Mesenchymal stem cell (in vitro differentiated cells and primary cell): ENCODE measurements around the gene MARS1.

ENCODE experiments used
- DNase-seq: peaks from one replicate; pipeline ENCODE4 v3.0.0-alpha.2; 2013
- H2AFZ ChIP-seq: one replicate; pipeline ENCODE4 v1.6.1; 2013; ENCODE audit warnings: low read depth, mild to moderate bottlenecking, control low read depth, inconsistent platforms, low read length, moderate library complexity
- H2AK5ac ChIP-seq: 2 replicates; pipeline ENCODE4 v1.6.1; 2013; ENCODE audit warnings: low read length, moderate library complexity, mild to moderate bottlenecking, inconsistent platforms; ENCODE audit not compliant: severe bottlenecking
- H2BK120ac ChIP-seq: one replicate; pipeline ENCODE4 v1.6.1; 2013; ENCODE audit warnings: low read depth, mild to moderate bottlenecking, inconsistent platforms, low read length, moderate library complexity
- H2BK12ac ChIP-seq, 2 experiments: one replicate each; pipeline ENCODE4 v1.6.1; 2013; ENCODE audit warnings: inconsistent platforms in 2 of 2, low read length in 2 of 2, mild to moderate bottlenecking in 2 of 2, moderate library complexity in 2 of 2, control low read depth in 1 of 2
- H2BK15ac ChIP-seq: one replicate; pipeline ENCODE4 v1.6.1; 2013; ENCODE audit warnings: mild to moderate bottlenecking, low read depth, inconsistent platforms; ENCODE audit not compliant: poor library complexity, severe bottlenecking
- H2BK5ac ChIP-seq: 2 replicates; pipeline ENCODE4 v1.6.1; 2013; ENCODE audit warnings: low read depth, mild to moderate bottlenecking, low read length, control low read depth, inconsistent platforms; ENCODE audit not compliant: poor library complexity, severe bottlenecking
- H3K14ac ChIP-seq, 2 experiments: one replicate each; pipeline ENCODE4 v1.6.1; 2013; ENCODE audit warnings: inconsistent platforms in 2 of 2, low read length in 2 of 2, control low read depth in 1 of 2, mild to moderate bottlenecking in 1 of 2, moderate library complexity in 1 of 2
- H3K18ac ChIP-seq, 2 experiments: one replicate each; pipeline ENCODE4 v1.6.1; 2013; ENCODE audit warnings: inconsistent platforms in 2 of 2, low read length in 2 of 2, control low read depth in 1 of 2, low read depth in 1 of 2, mild to moderate bottlenecking in 1 of 2
- H3K23ac ChIP-seq, 2 experiments: one replicate each; pipeline ENCODE4 v1.6.1; 2013; ENCODE audit warnings: inconsistent platforms in 2 of 2, low read length in 2 of 2, mild to moderate bottlenecking in 2 of 2, moderate library complexity in 2 of 2, control low read depth in 1 of 2
- H3K27ac ChIP-seq: 2 replicates; pipeline ENCODE4 v1.5.1; 2013; ENCODE audit warnings: mild to moderate bottlenecking, moderate library complexity, low read length, control low read depth, inconsistent platforms; ENCODE audit not compliant: poor library complexity, severe bottlenecking
- H3K27me3 ChIP-seq, 2 experiments: 2 replicates each; pipeline versions ENCODE4 v1.6.1 to v1.7.0; 2013; ENCODE audit warnings: low read length in 2 of 2, mild to moderate bottlenecking in 2 of 2, moderate library complexity in 2 of 2, control low read depth in 1 of 2, inconsistent platforms in 1 of 2; ENCODE audit not compliant: control insufficient read depth in 1 of 2, insufficient read depth in 1 of 2
- H3K36me3 ChIP-seq, 2 experiments: 2 replicates each; pipeline versions ENCODE4 v1.6.1 to v1.7.0; 2013; ENCODE audit warnings: low read length in 2 of 2, control low read depth in 1 of 2, inconsistent platforms in 1 of 2, low read depth in 1 of 2, mild to moderate bottlenecking in 1 of 2; ENCODE audit not compliant: insufficient read depth in 2 of 2, control insufficient read depth in 1 of 2
- H3K4ac ChIP-seq, 2 experiments: one replicate each; pipeline ENCODE4 v1.6.1; 2013; ENCODE audit warnings: inconsistent platforms in 2 of 2, low read length in 2 of 2, mild to moderate bottlenecking in 2 of 2, moderate library complexity in 2 of 2, control low read depth in 1 of 2, low read depth in 1 of 2
- H3K4me1 ChIP-seq: 2 replicates; pipeline ENCODE4 v1.6.1; 2013; ENCODE audit warnings: low read depth, low read length, control low read depth; ENCODE audit not compliant: control insufficient read depth, insufficient read depth
- H3K4me2 ChIP-seq: 2 replicates; pipeline ENCODE4 v1.6.1; 2013; ENCODE audit warnings: low read length, mild to moderate bottlenecking, inconsistent platforms; ENCODE audit not compliant: poor library complexity, severe bottlenecking
- H3K4me3 ChIP-seq, 2 experiments: 2 replicates each; pipeline versions ENCODE4 v1.5.1 to v1.7.0; 2013; ENCODE audit warnings: low read length in 2 of 2, mild to moderate bottlenecking in 2 of 2, control low read depth in 1 of 2, low read depth in 1 of 2; ENCODE audit not compliant: insufficient read depth in 1 of 2
- H3K79me1 ChIP-seq: replicated peaks from 2 replicates; pipeline ENCODE4 v1.6.1; 2013; ENCODE audit warnings: mild to moderate bottlenecking, control low read depth, low read length, inconsistent platforms; ENCODE audit not compliant: poor library complexity, severe bottlenecking
- H3K9ac ChIP-seq: 2 replicates; pipeline ENCODE4 v1.7.0; 2013; ENCODE audit warnings: mild to moderate bottlenecking, low read length, moderate library complexity
- H3K9me3 ChIP-seq: 2 replicates; pipeline ENCODE4 v1.7.0; 2013; ENCODE audit warnings: mild to moderate bottlenecking, low read length; ENCODE audit not compliant: control insufficient read depth
- H4K8ac ChIP-seq: one replicate; pipeline ENCODE4 v1.6.1; 2013; ENCODE audit warnings: inconsistent platforms, mild to moderate bottlenecking, low read length, moderate library complexity
- H4K91ac ChIP-seq: one replicate; pipeline ENCODE4 v1.6.1; 2013; ENCODE audit warnings: mild to moderate bottlenecking, low read length, inconsistent platforms
- WGBS: methylation state at CpG from one replicate; pipeline ENCODE4 v1.1.7; 2013; ENCODE audit warnings: mixed read lengths; 5-methylcytosine and 5-hydroxymethylcytosine counted together

Gene MARS1

GRCh38 chr12:57539134-57539768 is 51.4 kb downstream of the MARS1 start:
- Histone ChIP-seq H3K4me3 (no peak overlapping the region), H3K23ac (no peak overlapping the region), H4K8ac (no peak overlapping the region), H4K91ac (no peak overlapping the region), H2AK5ac (no peak overlapping the region), H2AFZ (no peak overlapping the region), H3K4ac (no peak overlapping the region), H3K79me1 (peaks cover 50% of the 10 kb centered on the region), H3K9me3 (no peaks in the 10 kb centered on the region), H3K9ac (no peak overlapping the region), H3K36me3 (peaks cover 37 to 83% of the 10 kb centered on the region in 2 experiments), H3K4me2 (no peak overlapping the region), H3K27me3 (no peaks in the 10 kb centered on the region), H2BK12ac (no peak overlapping the region), H2BK5ac (no peak overlapping the region), H3K4me1 (no peaks in the 10 kb centered on the region), H3K14ac (no peak overlapping the region), H2BK15ac (no peak overlapping the region), H3K27ac (no peak overlapping the region), H2BK120ac (no peak overlapping the region), H3K18ac (no peak overlapping the region)
- WGBS: over 99% methylated on average over 5 of the region's 5 CpGs
- no peak for DNase-seq

GRCh38 chr12:57541001-57541400 is 53.1 kb downstream of the MARS1 start:
- no peak overlapping the region for H2BK5ac ChIP-seq
- no peak overlapping the region for H3K9ac ChIP-seq
- WGBS: 54% methylated on average over 2 of the region's 2 CpGs
- peaks cover 4% of the 10 kb centered on the region for H3K4me1 ChIP-seq
- H3K23ac ChIP-seq: no peak overlapping the region
- no peak overlapping the region for H2BK12ac ChIP-seq
- no peak overlapping the region for H2AFZ ChIP-seq
- H3K4ac ChIP-seq: no peak overlapping the region
- H3K27me3 ChIP-seq: no peaks in the 10 kb centered on the region
- no peak overlapping the region for H2BK15ac ChIP-seq
- no peak overlapping the region for H4K8ac ChIP-seq
- H3K4me3 ChIP-seq: no peak overlapping the region
- peaks cover 45% of the 10 kb centered on the region for H3K79me1 ChIP-seq
- no peak overlapping the region for H3K14ac ChIP-seq
- H4K91ac ChIP-seq: no peak overlapping the region
- H3K27ac ChIP-seq: no peak overlapping the region
- no peak overlapping the region for H3K18ac ChIP-seq
- no peak overlapping the region for H2AK5ac ChIP-seq
- no peak for DNase-seq
- H3K9me3 ChIP-seq: no peaks in the 10 kb centered on the region
- peaks cover 19 to 80% of the 10 kb centered on the region in 2 experiments for H3K36me3 ChIP-seq
- H2BK120ac ChIP-seq: no peak overlapping the region
- H3K4me2 ChIP-seq: no peak overlapping the region

GRCh38 chr12:57541717-57542116 is 53.8 kb downstream of the MARS1 start:
- no peak overlapping the region for H3K4me2 ChIP-seq
- WGBS: 77% methylated on average over 1 of the region's 2 CpGs
- no peak for DNase-seq
- H3K4me3 ChIP-seq: no peak overlapping the region
- no peak overlapping the region for H4K91ac ChIP-seq
- peaks cover 18 to 73% of the 10 kb centered on the region in 2 experiments for H3K36me3 ChIP-seq
- no peak overlapping the region for H3K9ac ChIP-seq
- H4K8ac ChIP-seq: no peak overlapping the region
- no peaks in the 10 kb centered on the region for H3K27me3 ChIP-seq
- no peak overlapping the region for H2BK5ac ChIP-seq
- no peaks in the 10 kb centered on the region for H3K9me3 ChIP-seq
- H3K79me1 ChIP-seq: peaks cover 41% of the 10 kb centered on the region
- no peak overlapping the region for H2BK12ac ChIP-seq
- H2BK15ac ChIP-seq: no peak overlapping the region
- no peak overlapping the region for H2AK5ac ChIP-seq
- H3K4me1 ChIP-seq: peaks cover 8% of the 10 kb centered on the region
- H2AFZ ChIP-seq: no peak overlapping the region
- no peak overlapping the region for H3K27ac ChIP-seq
- no peak overlapping the region for H3K4ac ChIP-seq
- H3K23ac ChIP-seq: no peak overlapping the region
- no peak overlapping the region for H3K14ac ChIP-seq
- H2BK120ac ChIP-seq: no peak overlapping the region
- H3K18ac ChIP-seq: no peak overlapping the region

- H2AK5ac ChIP-seq: no peak overlapping the region
- peak overlapping the region; percentile 18 for H3K9ac ChIP-seq
- H2BK120ac ChIP-seq: no peak overlapping the region
- H3K4me3 ChIP-seq: no peak overlapping the region
- 100% methylated on average over 2 of the region's 2 CpGs for WGBS
- no peak overlapping the region for H2BK12ac ChIP-seq
- H3K18ac ChIP-seq: no peak overlapping the region
- H3K4me2 ChIP-seq: no peak overlapping the region
- peaks cover 8% of the 10 kb centered on the region for H3K4me1 ChIP-seq
- peaks cover 15 to 58% of the 10 kb centered on the region in 2 experiments for H3K36me3 ChIP-seq
- no peak overlapping the region for H4K91ac ChIP-seq
- no peaks in the 10 kb centered on the region for H3K9me3 ChIP-seq
- no peak overlapping the region for H3K27ac ChIP-seq
- H2BK15ac ChIP-seq: no peak overlapping the region
- DNase-seq: no peak
- H2BK5ac ChIP-seq: no peak overlapping the region
- H3K27me3 ChIP-seq: peaks cover 4% of the 10 kb centered on the region in 2 experiments
- H3K79me1 ChIP-seq: peaks cover 29% of the 10 kb centered on the region
- H3K23ac ChIP-seq: no peak overlapping the region
- no peak overlapping the region for H3K4ac ChIP-seq
- no peak overlapping the region for H2AFZ ChIP-seq
- H3K14ac ChIP-seq: no peak overlapping the region
- H4K8ac ChIP-seq: no peak overlapping the region
Observed at GRCh38 chr12:57543581-57543980, 55.7 kb downstream of the MARS1 start.
